Transverse colon (tissue), 4 donors: ENCODE data around the gene ACBD3.

Source experiments
- CTCF ChIP-seq, 5 experiments: fragments of 200-600 bp in 3 of 5; fragments of 450-650 bp in 2 of 5; sonication (generic) in 3 of 5; IDR thresholded peaks; 1 replicate in 2 of 5; 2 replicates in 3 of 5; pipeline ENCODE4 v1.5.1; 2016 to 2017; ENCODE audit warnings: antibody characterized with exemption in 5 of 5, inconsistent platforms in 3 of 5, mild to moderate bottlenecking in 2 of 5, moderate library complexity in 1 of 5
- EP300 ChIP-seq: sonication (generic); formaldehyde crosslinking; IDR thresholded peaks from one replicate; pipeline ENCODE4 v1.6.1; 2017; ENCODE audit warnings: antibody characterized with exemption, low read depth
- POLR2A ChIP-seq: fragments of 450-650 bp; IDR thresholded peaks from one replicate; pipeline ENCODE4 v1.6.1; 2016; ENCODE audit warnings: antibody characterized with exemption, mild to moderate bottlenecking, moderate library complexity
- POLR2AphosphoS5 ChIP-seq, 3 donors: sonication (generic); formaldehyde crosslinking; IDR thresholded peaks; one replicate each; pipeline ENCODE4 v1.6.1; 2016; ENCODE audit warnings: antibody characterized with exemption in 3 of 3

GRCh38 chr1:226164154-226164553, 22.4 kb downstream of the ACBD3 start:
- TF ChIP-seq CTCF (IDR thresholded peaks at IDR 0.05) (no peak), POLR2A (no peak), POLR2AphosphoS5 (IDR thresholded peaks at IDR 0.05) (no peak), EP300 (no peak)
